Lung (tissue), 12 donors: Measurements from ENCODE around the gene MAPK8IP3. TPM values are rescaled to one million over a fixed set of nuclear protein-coding genes. Genes with fewer than 3 reads are reported as not detected.

Experiments
- ATAC-seq: fragments of 200-7000 bp; cut with Tn5 transposase; one replicate; pipeline ENCODE4 v1.9.1; 2020; ENCODE audit warnings: moderate number of reproducible peaks; ENCODE audit not compliant: insufficient read depth, low FRiP score
- DNase-seq, 3 donors: peaks; one replicate each; pipeline ENCODE4 v3.0.0-alpha.2; 2013 to 2017
- H3K27ac ChIP-seq, 2 donors: one replicate each; pipeline ENCODE4 v1.5.1; 2013; ENCODE audit warnings: mild to moderate bottlenecking in 2 of 2, moderate library complexity in 2 of 2, control low read depth in 1 of 2, inconsistent platforms in 1 of 2, low read depth in 1 of 2, low read length in 1 of 2
- H3K27me3 ChIP-seq, 3 donors: one replicate each; pipeline ENCODE4 v1.5.1; 2013; ENCODE audit warnings: low read length in 2 of 3; ENCODE audit not compliant: control insufficient read depth in 3 of 3, insufficient read depth in 3 of 3
- H3K36me3 ChIP-seq, 4 donors: one replicate each; pipeline ENCODE4 v1.5.1; 2013; ENCODE audit warnings: low read length in 4 of 4, mild to moderate bottlenecking in 1 of 4, moderate library complexity in 1 of 4; ENCODE audit not compliant: control insufficient read depth in 4 of 4, insufficient read depth in 4 of 4
- H3K4me1 ChIP-seq, 5 donors: one replicate each; pipeline ENCODE4 v1.5.1; 2013; ENCODE audit warnings: low read length in 5 of 5, mild to moderate bottlenecking in 2 of 5, moderate library complexity in 1 of 5; ENCODE audit not compliant: control insufficient read depth in 5 of 5, insufficient read depth in 5 of 5
- H3K4me3 ChIP-seq: one replicate; pipeline ENCODE4 v1.5.1; 2013; ENCODE audit warnings: mild to moderate bottlenecking, control low read depth, moderate library complexity
- H3K9ac ChIP-seq, 2 donors: one replicate each; pipeline ENCODE4 v1.5.1; 2013; ENCODE audit warnings: low read length in 2 of 2, control low read depth in 1 of 2; ENCODE audit not compliant: insufficient read depth in 1 of 2
- H3K9me3 ChIP-seq, 4 donors: one replicate each; pipeline ENCODE4 v1.5.1; 2013; ENCODE audit warnings: low read length in 3 of 4, mild to moderate bottlenecking in 1 of 4, moderate library complexity in 1 of 4; ENCODE audit not compliant: control insufficient read depth in 4 of 4, insufficient read depth in 3 of 4
- CTCF ChIP-seq: IDR thresholded peaks from 2 replicates; pipeline ENCODE4 v1.5.1; 2012; ENCODE audit warnings: mild to moderate bottlenecking; ENCODE audit errors: control extremely low read depth, extremely low read depth
- WGBS, 2 donors: extraction: QIAGEN DNeasy Blood & Tissue Kit; methylation state at CpG; one replicate each; pipeline ENCODE4 v1.1.7; 2013; 5-methylcytosine and 5-hydroxymethylcytosine counted together
- polyA plus RNA-seq, 2 donors: library from polyadenylated mRNA; stranded (reverse); fragments of 200-250 nt; gene quantifications; one replicate each; pipeline ENCODE4 v1.2.1, GENCODE V29; 2013
- total RNA-seq, 2 donors: library from RNA; depleted of rRNA in 1 of 2; stranded (reverse); fragments of >200 nt in 1 of 2; gene quantifications; one replicate each; pipeline ENCODE4 v1.2.1, GENCODE V29; 2014 to 2021
- donor health status: control.
- donor health status: control.
- donor health status: Bipolar disorder and iron deficiency.
- donor health status: healthy.
- donor health status: DM: yes; HTN: yes; CAD: no.

The MAPK8IP3 gene
- total and polyA plus RNA-seq, 4 donors = 40.3 to 76.7 (median 63.6) TPM

- DNase-seq (peak in 2 of 3 donors; percentile 26 to 44), ATAC-seq (no peak)
- TF ChIP-seq CTCF = no peak
- Histone ChIP-seq H3K4me1 (no peaks in the 10 kb centered on the region), H3K9ac (no peak overlapping the region), H3K9me3 (no peaks in the 10 kb centered on the region), H3K27me3 (no peaks in the 10 kb centered on the region), H3K36me3 (peaks cover 6 to 81% (median 23%) of the 10 kb centered on the region in 4 donors), H3K27ac (no peak overlapping the region), H3K4me3 (no peak overlapping the region)
- WGBS, 2 donors = 87 to 88% methylated on average over 73 to 81 of the region's 81 CpGs
These were observed 57.8 kb downstream of the MAPK8IP3 start for GRCh38 chr16:1763521-1764511.

- 94 to 96% methylated on average over 20 to 21 of the region's 21 CpGs for WGBS, 2 donors
These were observed 59.0 kb downstream of the MAPK8IP3 start for GRCh38 chr16:1764971-1765370.

DNA sequence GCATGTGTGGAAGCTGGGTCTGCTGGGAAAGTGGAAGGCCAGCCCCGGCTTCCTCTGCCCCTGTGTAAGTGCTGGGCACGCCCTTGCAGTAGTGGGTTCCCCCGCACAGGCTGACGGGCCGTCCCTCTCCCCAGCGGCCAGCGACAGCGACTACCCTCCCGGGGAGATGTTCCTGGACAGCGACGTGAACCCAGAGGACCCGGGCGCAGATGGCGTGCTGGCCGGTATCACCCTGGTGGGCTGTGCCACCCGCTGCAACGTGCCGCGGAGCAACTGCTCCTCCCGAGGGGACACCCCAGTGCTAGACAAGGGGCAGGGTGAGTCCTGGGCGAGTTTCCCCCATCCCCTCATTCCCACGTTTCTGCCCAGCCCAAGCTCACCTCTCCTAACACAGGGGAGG, 59.8 kb downstream of the MAPK8IP3 start:
- Histone ChIP-seq H3K9ac (no peak overlapping the region), H3K36me3 (peaks cover 6 to 77% (median 21%) of the 10 kb centered on the region in 4 donors), H3K4me3 (no peak overlapping the region), H3K27ac (no peak overlapping the region), H3K27me3 (no peaks in the 10 kb centered on the region), H3K9me3 (no peaks in the 10 kb centered on the region), H3K4me1 (peaks cover 0 to 7% (median 0%) of the 10 kb centered on the region in 5 donors)
- DNase-seq (no peak), ATAC-seq (no peak)
- no peak for TF ChIP-seq CTCF
- WGBS, 2 donors = 90 to 93% methylated on average over 22 of the region's 22 CpGs

More at GRCh38 chr16:1764971-1765370, 59.0 kb downstream of the MAPK8IP3 start:
- H3K27ac ChIP-seq = no peak overlapping the region
- no peak overlapping the region for H3K9ac ChIP-seq
- no peak for TF ChIP-seq CTCF
- no peak overlapping the region for H3K4me3 ChIP-seq
- DNase-seq (no peak), ATAC-seq (no peak)
- H3K9me3 ChIP-seq = no peaks in the 10 kb centered on the region
- H3K36me3 ChIP-seq = peaks cover 6 to 84% (median 23%) of the 10 kb centered on the region in 4 donors
- no peaks in the 10 kb centered on the region for H3K27me3 ChIP-seq
- peaks cover 0 to 2% (median 0%) of the 10 kb centered on the region in 5 donors for H3K4me1 ChIP-seq
